Activated CD4-positive, alpha-beta T cell treated with anti-CD3 and anti-CD28 coated beads, Interleukin-2, amount 50 U/mL, for 24 hours (primary cell): Measurements from ENCODE around the gene EI24.

Experiments used
- DNase-seq, 2 donors: peaks; one replicate each; pipeline ENCODE4 v3.0.0-alpha.2; 2020; ENCODE audit warnings: low read depth in 1 of 2, low spot score in 1 of 2

EI24 gene

GRCh38 chr11:125578783-125579182 lies 9.5 kb downstream of the EI24 start:
- DNase-seq = no peak

GRCh38 chr11:125579811-125580210 lies 10.5 kb downstream of the EI24 start:
- no peak for DNase-seq

- DNase-seq = no peak
Measured at GRCh38 chr11:125583496-125583895, 14.2 kb downstream of the EI24 start.

- DNase-seq = no peak
Measured at GRCh38 chr11:125585487-125585886, 16.2 kb downstream of the EI24 start.

- no peak for DNase-seq
Measured at GRCh38 chr11:125586623-125587022, 17.3 kb downstream of the EI24 start.

GRCh38 chr11:125587480-125587879 lies 18.2 kb downstream of the EI24 start:
- DNase-seq = no peak

GRCh38 chr11:125588505-125588904 lies 19.2 kb downstream of the EI24 start:
- DNase-seq = no peak

GRCh38 chr11:125591649-125592304 lies 22.5 kb downstream of the EI24 start:
- peak; percentile 14 to 21 for DNase-seq

GRCh38 chr11:125592305-125593113 lies 23.2 kb downstream of the EI24 start, which contains the start of gene STT3A:
STT3A (plus strand) TSS chr11:125592852; CDS start chr11:125595916, 3,064 bp downstream.
- peak; percentile 91 to 98 for DNase-seq

- no peak for DNase-seq
Measured at GRCh38 chr11:125593114-125593820, 24.0 kb downstream of the EI24 start.

- DNase-seq = no peak
Measured at GRCh38 chr11:125594958-125595357, 25.7 kb downstream of the EI24 start.

GRCh38 chr11:125600663-125601062 lies 31.4 kb downstream of the EI24 start:
- no peak for DNase-seq

GRCh38 chr11:125603207-125603606 lies 33.9 kb downstream of the EI24 start:
- DNase-seq = no peak

- no peak for DNase-seq
Measured at GRCh38 chr11:125605417-125605816, 36.1 kb downstream of the EI24 start.

GRCh38 chr11:125609545-125609944 lies 40.3 kb downstream of the EI24 start:
- DNase-seq = no peak

GRCh38 chr11:125618383-125618782 lies 49.1 kb downstream of the EI24 start:
- no peak for DNase-seq

- DNase-seq = no peak
Measured at GRCh38 chr11:125621995-125622394, 52.7 kb downstream of the EI24 start.

- no peak for DNase-seq
Measured at GRCh38 chr11:125623064-125623463, 53.8 kb downstream of the EI24 start.

GRCh38 chr11:125624756-125625213 lies 55.5 kb downstream of the EI24 start, which contains the start of gene CHEK1:
CHEK1 (plus strand) TSS chr11:125625163; CDS start chr11:125626769, 1,606 bp downstream.
- DNase-seq = no peak

GRCh38 chr11:125625225-125625629 lies 56.0 kb downstream of the EI24 start:
- no peak for DNase-seq

- DNase-seq = peak; percentile 77 to 87
Measured at GRCh38 chr11:125625630-125626287, 56.5 kb downstream of the EI24 start.
